ENCODE results near the gene KHNYN.
"Not testable (repeated sequence)": the region's sequence is repeated elsewhere in the genome, so short reads cannot be mapped to it uniquely, and the experiment has no call there.

KHNYN gene

GRCh38 chr14:24437736-24438067, 7.9 kb downstream of the KHNYN start:
- DNase-seq (ENCODE audit: low spot score), result no peak

GRCh38 chr14:24438223-24439097, 8.7 kb downstream of the KHNYN start:
- DNase-seq (ENCODE audit: low spot score), result no peak

DNA sequence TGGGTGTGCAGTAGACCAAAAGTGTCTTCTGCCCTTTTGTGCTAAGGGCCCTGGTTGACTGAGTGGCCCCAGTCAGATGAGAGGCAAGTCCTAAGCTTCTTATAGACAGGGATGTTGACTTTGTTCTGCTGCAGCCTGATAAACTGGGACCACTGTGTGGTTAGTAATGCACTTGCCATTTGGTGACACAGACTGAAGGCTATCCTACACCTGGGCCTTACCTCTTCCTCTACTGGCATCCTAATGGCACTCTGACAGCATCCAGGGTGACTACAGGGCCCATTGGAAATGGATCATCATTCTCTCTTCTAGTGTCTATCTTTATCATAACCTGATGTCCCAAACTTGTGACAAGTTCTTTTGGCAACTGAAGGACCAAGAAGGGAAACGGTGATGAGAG, 9.5 kb downstream of the KHNYN start:
- no peak for DNase-seq (ENCODE audit: low spot score)

- DNase-seq (ENCODE audit: low spot score), result no peak
These were observed 10.3 kb downstream of the KHNYN start for GRCh38 chr14:24439830-24440605.

- no peak for DNase-seq (ENCODE audit: low spot score)
These were observed 11.0 kb downstream of the KHNYN start for GRCh38 chr14:24440606-24441399.

DNA sequence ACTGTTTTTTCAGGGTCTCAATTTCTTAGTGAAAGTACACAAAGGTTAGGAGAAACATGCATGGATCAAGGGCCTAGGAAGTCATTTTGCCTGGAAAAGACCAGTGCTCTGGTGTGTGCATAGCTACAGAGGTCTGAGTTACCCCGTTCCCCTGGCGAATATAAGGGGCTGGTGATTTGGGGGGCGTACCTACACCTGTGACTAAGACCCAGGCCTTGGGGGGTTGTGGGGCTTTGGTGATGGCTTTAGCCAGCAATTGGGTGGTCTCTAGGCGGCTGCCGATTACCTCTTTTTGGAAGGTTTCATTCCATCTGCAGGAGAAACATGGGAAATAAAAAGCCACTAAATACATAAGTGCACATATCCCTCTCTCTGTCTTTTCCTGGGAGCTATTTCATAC, 11.7 kb downstream of the KHNYN start:
- DNase-seq (ENCODE audit: low spot score), result no peak

DNA sequence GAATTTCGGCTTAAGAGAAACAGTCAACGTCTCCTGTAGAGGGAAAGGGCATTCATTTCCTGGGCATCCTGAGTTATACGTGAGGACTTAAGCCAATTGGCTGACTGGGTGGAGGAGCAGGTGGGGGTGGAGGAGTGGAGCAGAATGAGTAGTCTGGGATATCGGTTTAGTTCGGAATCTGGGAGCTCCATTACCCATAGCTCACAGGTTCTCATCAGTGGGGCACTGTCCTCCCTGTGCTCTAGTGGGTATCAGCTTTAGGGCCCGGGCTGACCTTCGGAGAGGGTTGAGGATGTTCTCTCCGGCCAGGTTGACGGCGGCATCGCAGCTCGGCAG, 12.1 kb downstream of the KHNYN start:
- DNase-seq (ENCODE audit: low spot score), result no peak

GRCh38 chr14:24442240-24443052, 12.7 kb downstream of the KHNYN start, which contains the start of gene SDR39U1:
SDR39U1 (minus strand) TSS chr14:24442776; CDS start chr14:24442769, 7 bp downstream.
- peak; percentile 96 for DNase-seq (ENCODE audit: low spot score)

- DNase-seq (ENCODE audit: low spot score), result no peak
These were observed 13.4 kb downstream of the KHNYN start for GRCh38 chr14:24443053-24443665.

DNA sequence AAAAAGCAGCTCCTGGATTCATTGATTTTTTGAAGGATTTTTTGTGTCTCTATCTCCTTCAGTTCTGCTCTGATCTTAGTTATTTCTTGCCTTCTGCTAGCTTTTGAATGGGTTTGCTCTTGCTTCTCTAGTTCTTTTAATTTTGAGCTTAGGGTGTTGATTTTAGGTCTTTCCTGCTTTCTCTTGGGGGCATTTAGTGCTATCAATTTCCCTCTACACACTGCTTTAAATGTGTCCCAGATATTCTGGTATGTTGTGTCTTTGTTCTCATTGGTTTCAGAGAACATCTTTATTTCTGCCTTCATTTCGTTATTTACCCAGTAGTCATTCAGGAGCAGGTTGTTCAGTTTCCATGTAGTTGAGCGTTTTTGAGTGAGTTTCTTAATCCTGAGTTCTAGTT, 21.1 kb downstream of the KHNYN start:
- not testable (repeated sequence) for DNase-seq (ENCODE audit: low spot score)

DNA sequence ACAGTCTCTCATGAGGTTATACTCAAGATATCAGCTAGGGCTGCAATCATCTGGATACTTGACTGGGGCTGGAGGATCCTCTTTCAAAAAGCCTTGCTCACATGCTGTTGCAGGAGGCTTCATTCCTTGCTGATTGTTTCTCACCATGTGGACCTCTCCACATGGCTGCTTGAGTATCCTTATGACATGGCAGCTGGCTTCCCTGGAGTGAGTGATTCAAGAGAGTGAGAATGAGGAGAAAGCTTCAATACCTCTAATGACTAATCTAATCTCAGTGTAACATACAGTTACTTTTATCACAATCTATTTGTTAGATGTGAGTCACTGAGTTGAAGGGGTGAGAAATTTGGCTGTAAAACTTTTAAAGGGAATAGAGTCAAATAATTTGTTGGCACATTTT, 27.2 kb downstream of the KHNYN start:
- no peak for DNase-seq (ENCODE audit: low spot score)

- no peak for DNase-seq (ENCODE audit: low spot score)
These were observed 29.0 kb downstream of the KHNYN start for GRCh38 chr14:24458736-24459135.

GRCh38 chr14:24459331-24459730, 29.6 kb downstream of the KHNYN start:
- DNase-seq (ENCODE audit: low spot score), result no peak

- DNase-seq (ENCODE audit: low spot score), result no peak
These were observed 31.6 kb downstream of the KHNYN start for GRCh38 chr14:24461336-24461735.

GRCh38 chr14:24463017-24463883, 33.5 kb downstream of the KHNYN start:
- no peak for DNase-seq (ENCODE audit: low spot score)

- DNase-seq (ENCODE audit: low spot score), result no peak
These were observed 34.4 kb downstream of the KHNYN start for GRCh38 chr14:24463884-24464785.

GRCh38 chr14:24465368-24465767, 35.6 kb downstream of the KHNYN start:
- DNase-seq (ENCODE audit: low spot score), result no peak

GRCh38 chr14:24465805-24466204, 36.1 kb downstream of the KHNYN start:
- no peak for DNase-seq (ENCODE audit: low spot score)

- not testable (repeated sequence) for DNase-seq (ENCODE audit: low spot score)
These were observed 40.7 kb downstream of the KHNYN start for GRCh38 chr14:24470450-24470849.

Measured in GM03348 (cell line).